ENCODE results near the gene PHF19. TPM values are rescaled to one million over a fixed set of nuclear protein-coding genes. Genes with fewer than 3 reads are reported as not detected.

The PHF19 gene
- total RNA-seq, 4 donors from 2014 or later = 7.2 to 76.7 (median 20.6) TPM

- TF ChIP-seq POLR2A (IDR thresholded peaks at IDR 0.05) = peak in 1 of 2 donors; percentile 59
- peak in 3 of 6 experiments; percentile 26 to 36 (median 27) for TF ChIP-seq CTCF (IDR thresholded peaks at IDR 0.05)
- no peak for DNase-seq
- Histone ChIP-seq H3K27me3 (no peaks in the 10 kb centered on the region), H3K27ac (peak overlapping the region; percentile 76 to 90 (median 88)), H3K36me3 (peaks cover 0 to 22% (median 0%) of the 10 kb centered on the region in 3 donors), H3K9me3 (no peaks in the 10 kb centered on the region), H3K4me3 (peak overlapping the region; percentile 45 to 71 (median 60)), H3K4me1 (peaks cover 0 to 8% (median 5%) of the 10 kb centered on the region in 4 donors)
Measured at GRCh38 chr9:120868339-120868675, 8.7 kb downstream of the PHF19 start.

DNA sequence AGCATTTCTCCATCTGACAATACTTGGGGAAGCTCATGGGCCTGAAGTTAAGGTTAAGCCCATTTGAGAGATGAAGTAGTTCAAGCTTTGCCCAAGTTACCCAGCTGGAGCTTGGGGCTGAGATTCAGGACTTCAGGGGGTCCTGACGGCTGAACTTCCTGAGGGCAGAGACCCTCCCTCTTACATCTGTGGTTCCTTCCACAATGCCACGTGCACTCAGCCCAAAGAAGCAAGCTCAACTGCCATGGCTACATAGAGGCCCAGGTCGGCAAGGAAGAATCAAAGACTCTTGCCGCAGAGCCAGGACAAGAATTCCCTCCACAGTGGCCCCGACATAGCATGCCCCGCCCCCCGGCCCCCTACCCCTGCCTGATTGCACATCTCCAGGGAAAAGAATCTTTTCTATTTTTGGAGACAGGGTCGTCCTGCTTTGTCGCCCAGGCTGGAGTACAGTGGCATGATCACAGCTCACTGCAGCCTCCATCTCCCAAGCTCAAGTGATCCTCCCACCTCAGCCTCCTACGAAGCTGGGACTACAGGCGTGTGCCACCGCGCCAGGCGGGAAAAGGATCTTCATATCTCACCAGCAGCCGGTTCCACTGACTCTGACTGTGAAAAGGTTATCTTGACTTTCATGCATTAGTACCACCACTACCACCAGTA, 9.2 kb downstream of the PHF19 start:
- no peaks in the 10 kb centered on the region for H3K27me3 ChIP-seq
- H3K9me3 ChIP-seq = no peaks in the 10 kb centered on the region
- no peak for TF ChIP-seq POLR2A (IDR thresholded peaks at IDR 0.05)
- no peak for TF ChIP-seq CTCF (IDR thresholded peaks at IDR 0.05)
- H3K36me3 ChIP-seq = peaks cover 0 to 27% (median 0%) of the 10 kb centered on the region in 3 donors
- H3K27ac ChIP-seq = peak overlapping the region; percentile 76 to 90 (median 88)
- peak overlapping the region in 2 of 4 donors; percentile 45 to 71 for H3K4me3 ChIP-seq
- peaks cover 0 to 8% (median 5%) of the 10 kb centered on the region in 4 donors for H3K4me1 ChIP-seq
- no peak for DNase-seq

DNA sequence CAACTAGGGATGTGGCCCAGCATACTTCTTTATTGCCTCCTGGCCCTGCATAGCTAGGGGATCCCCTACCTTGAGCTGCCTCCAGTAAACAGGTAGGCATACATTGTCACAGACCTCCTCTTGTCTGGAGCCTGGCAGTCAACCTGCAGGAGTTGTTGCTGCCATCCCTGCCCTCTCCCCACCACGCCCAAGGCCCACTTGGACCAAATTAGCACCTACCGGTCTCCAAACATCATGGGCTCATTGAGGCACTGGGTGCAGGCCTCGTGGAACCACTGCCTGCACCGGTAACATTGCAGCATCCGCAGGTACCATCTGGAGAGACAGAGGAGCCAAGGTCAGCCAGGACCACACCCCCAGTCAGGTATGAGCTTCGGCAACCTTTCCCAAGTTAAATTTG, 10.3 kb downstream of the PHF19 start:
- DNase-seq = no peak
- H3K36me3 ChIP-seq = peaks cover 0 to 37% (median 0%) of the 10 kb centered on the region in 3 donors
- H3K4me1 ChIP-seq = peaks cover 0 to 8% (median 5%) of the 10 kb centered on the region in 4 donors
- TF ChIP-seq CTCF (IDR thresholded peaks at IDR 0.05) (no peak), POLR2A (IDR thresholded peaks at IDR 0.05) (no peak)
- no peaks in the 10 kb centered on the region for H3K27me3 ChIP-seq
- H3K27ac ChIP-seq = no peak overlapping the region
- no peak overlapping the region for H3K4me3 ChIP-seq
- H3K9me3 ChIP-seq = no peaks in the 10 kb centered on the region

GRCh38 chr9:120865809-120866208, 11.2 kb downstream of the PHF19 start:
- no peak for DNase-seq

GRCh38 chr9:120865176-120865575, 11.8 kb downstream of the PHF19 start:
- Histone ChIP-seq H3K4me3 (no peak overlapping the region), H3K36me3 (peaks cover 0 to 45% (median 0%) of the 10 kb centered on the region in 3 donors), H3K9me3 (no peaks in the 10 kb centered on the region), H3K4me1 (peaks cover 0 to 8% (median 5%) of the 10 kb centered on the region in 4 donors), H3K27me3 (no peaks in the 10 kb centered on the region), H3K27ac (no peak overlapping the region)
- no peak for DNase-seq
- TF ChIP-seq CTCF (IDR thresholded peaks at IDR 0.05) = no peak
- no peak for TF ChIP-seq POLR2A (IDR thresholded peaks at IDR 0.05)

More at GRCh38 chr9:120865809-120866208, 11.2 kb downstream of the PHF19 start:
- TF ChIP-seq POLR2A (IDR thresholded peaks at IDR 0.05) (no peak), CTCF (IDR thresholded peaks at IDR 0.05) (no peak)
- H3K4me1 ChIP-seq = peaks cover 0 to 8% (median 5%) of the 10 kb centered on the region in 4 donors
- H3K27ac ChIP-seq = no peak overlapping the region
- no peaks in the 10 kb centered on the region for H3K27me3 ChIP-seq
- H3K4me3 ChIP-seq = no peak overlapping the region
- no peaks in the 10 kb centered on the region for H3K9me3 ChIP-seq
- peaks cover 0 to 38% (median 0%) of the 10 kb centered on the region in 3 donors for H3K36me3 ChIP-seq

Measured in Peyer's patch (tissue), 4 donors.